BJ (cell line): ENCODE measurements around the gene PTAFR. TPM values are rescaled to one million over a fixed set of nuclear protein-coding genes. Genes with fewer than 3 reads are reported as not detected.

ENCODE experiments used
- CTCF ChIA-PET: fragments of 350-600 bp; formaldehyde crosslinking; extraction: SDS; loops from one replicate; lab custom pipeline; 2021; ENCODE audit warnings: antibody characterized with exemption, inconsistent platforms; lab: Yijun Ruan, JAX
- POLR2A ChIA-PET: fragments of 300-600 bp; sonication (Branson Sonifier 250); formaldehyde crosslinking; extraction: SDS; loops from one replicate; lab custom pipeline; 2021; ENCODE audit warnings: antibody characterized with exemption; lab: Charles Lee
- DNase-seq: peaks from one replicate; pipeline ENCODE4 v3.0.0-alpha.2; 2011; ENCODE audit warnings: low read depth
- H3K27me3 ChIP-seq: 2 replicates; pipeline ENCODE4 v1.6.0; 2011; ENCODE audit warnings: low read length; ENCODE audit not compliant: control insufficient read depth, insufficient read depth
- H3K36me3 ChIP-seq: 2 replicates; pipeline ENCODE4 v1.5.1; 2011; ENCODE audit warnings: low read length; ENCODE audit not compliant: control insufficient read depth, insufficient read depth
- H3K4me3 ChIP-seq: 2 replicates; pipeline ENCODE4 v1.5.1; 2011; ENCODE audit warnings: low read depth, mild to moderate bottlenecking, control low read depth, low read length
- polyA plus RNA-seq: library from polyadenylated mRNA; depleted of rRNA; stranded (reverse); fragments of >200 nt; gene quantifications from 2 replicates; pipeline ENCODE4 v1.2.3, GENCODE V29; 2011
- TF ChIP-seq, protein P1 (sequence below): IDR thresholded peaks from 2 replicates; pipeline ENCODE4 v1.5.1; 2011; ENCODE audit warnings: low read depth, mild to moderate bottlenecking, control low read depth, inconsistent platforms, low read length, moderate library complexity; ENCODE audit not compliant: insufficient read depth

PTAFR gene
- polyA plus RNA-seq, 1 experiment, result 0.10 TPM

DNA sequence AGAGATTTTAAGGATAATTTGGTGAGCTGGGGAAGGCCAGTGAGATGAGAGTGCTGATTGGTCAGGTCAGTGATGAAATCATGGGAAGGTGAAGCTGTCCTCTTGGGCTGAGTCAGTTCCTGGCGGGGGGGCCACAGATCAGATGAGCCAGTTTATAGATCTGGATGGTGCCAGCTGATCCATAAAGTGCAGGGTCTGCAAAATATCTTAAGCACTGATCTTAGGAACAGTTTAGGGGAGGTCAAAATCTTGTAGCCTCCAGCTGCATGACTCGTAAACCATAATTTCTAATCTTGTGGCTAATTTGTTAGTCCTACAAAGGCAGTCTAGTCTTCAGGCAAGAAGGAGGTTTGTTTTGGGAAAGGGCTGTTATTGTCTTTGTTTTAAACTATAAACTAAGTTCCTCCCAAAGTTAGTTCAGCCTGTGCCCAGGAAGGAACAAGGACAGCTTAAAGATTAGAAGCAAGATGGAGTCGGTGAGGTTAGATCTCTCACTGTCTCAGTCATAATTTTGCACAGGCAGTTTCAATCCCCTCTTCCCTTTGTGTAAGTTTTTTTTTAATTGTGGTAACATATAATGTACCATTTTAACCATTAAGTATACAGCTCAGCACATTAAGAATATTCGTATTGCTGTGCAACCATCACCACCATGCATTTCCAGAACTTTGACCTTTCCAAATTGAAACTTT lies 39.4 kb downstream of the PTAFR start:
- POLR2A ChIA-PET, result no interaction called here
- Histone ChIP-seq H3K36me3 (no peaks in the 10 kb centered on the region), H3K27me3 (no peaks in the 10 kb centered on the region), H3K4me3 (no peak overlapping the region)
- CTCF ChIA-PET, result interaction anchor here (1.1 kb wide), 1 partner anchor 22 kb away, joined by 3 read pairs; no protein-coding TSS in a partner anchor
- TF ChIP-seq, protein P1, sequence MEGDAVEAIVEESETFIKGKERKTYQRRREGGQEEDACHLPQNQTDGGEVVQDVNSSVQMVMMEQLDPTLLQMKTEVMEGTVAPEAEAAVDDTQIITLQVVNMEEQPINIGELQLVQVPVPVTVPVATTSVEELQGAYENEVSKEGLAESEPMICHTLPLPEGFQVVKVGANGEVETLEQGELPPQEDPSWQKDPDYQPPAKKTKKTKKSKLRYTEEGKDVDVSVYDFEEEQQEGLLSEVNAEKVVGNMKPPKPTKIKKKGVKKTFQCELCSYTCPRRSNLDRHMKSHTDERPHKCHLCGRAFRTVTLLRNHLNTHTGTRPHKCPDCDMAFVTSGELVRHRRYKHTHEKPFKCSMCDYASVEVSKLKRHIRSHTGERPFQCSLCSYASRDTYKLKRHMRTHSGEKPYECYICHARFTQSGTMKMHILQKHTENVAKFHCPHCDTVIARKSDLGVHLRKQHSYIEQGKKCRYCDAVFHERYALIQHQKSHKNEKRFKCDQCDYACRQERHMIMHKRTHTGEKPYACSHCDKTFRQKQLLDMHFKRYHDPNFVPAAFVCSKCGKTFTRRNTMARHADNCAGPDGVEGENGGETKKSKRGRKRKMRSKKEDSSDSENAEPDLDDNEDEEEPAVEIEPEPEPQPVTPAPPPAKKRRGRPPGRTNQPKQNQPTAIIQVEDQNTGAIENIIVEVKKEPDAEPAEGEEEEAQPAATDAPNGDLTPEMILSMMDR, result no peak
- DNase-seq, result no peak

DNA sequence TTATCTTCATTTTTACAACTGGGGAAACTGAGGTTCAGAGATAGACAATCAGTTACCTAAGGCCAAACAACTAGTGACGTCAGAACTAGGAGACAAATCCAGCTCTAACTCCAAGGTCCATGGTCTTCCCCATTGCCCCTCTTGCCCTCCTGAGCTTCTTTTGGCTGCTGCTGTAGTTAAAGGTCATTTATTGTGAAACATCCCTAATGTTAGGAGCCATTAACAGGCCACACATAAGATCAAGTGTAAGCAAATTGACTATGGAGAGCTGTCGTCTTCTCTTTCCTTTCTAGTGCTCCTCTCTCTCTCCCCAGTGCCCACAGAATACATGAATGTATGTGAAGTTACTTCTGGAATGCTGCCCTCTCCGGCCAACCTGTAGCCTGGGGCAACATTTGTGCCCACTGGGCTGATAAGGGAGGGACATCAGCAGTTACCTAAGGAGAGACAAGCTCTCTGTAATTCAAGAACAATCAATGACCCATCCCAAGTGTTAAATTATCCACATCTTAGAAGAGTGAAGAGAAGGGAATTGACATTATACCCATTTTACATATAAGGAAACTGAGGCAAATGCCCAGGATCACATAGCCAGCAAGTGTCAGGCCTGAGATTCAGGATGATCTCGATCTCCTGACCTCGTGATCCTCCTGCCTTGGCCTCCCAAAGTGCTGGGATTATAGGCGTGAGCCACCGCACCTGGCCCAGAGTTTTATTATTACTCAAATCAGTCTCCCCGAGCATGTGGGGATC lies 40.1 kb downstream of the PTAFR start:
- ChIA-PET CTCF (interaction anchor here (1.1 kb wide), 1 partner anchor 22 kb away, joined by 3 read pairs; no protein-coding TSS in a partner anchor), POLR2A (no interaction called here)
- DNase-seq, result no peak
- H3K36me3 ChIP-seq, result no peaks in the 10 kb centered on the region
- no peaks in the 10 kb centered on the region for H3K27me3 ChIP-seq
- TF ChIP-seq, protein P1, result no peak
- no peak overlapping the region for H3K4me3 ChIP-seq

DNA sequence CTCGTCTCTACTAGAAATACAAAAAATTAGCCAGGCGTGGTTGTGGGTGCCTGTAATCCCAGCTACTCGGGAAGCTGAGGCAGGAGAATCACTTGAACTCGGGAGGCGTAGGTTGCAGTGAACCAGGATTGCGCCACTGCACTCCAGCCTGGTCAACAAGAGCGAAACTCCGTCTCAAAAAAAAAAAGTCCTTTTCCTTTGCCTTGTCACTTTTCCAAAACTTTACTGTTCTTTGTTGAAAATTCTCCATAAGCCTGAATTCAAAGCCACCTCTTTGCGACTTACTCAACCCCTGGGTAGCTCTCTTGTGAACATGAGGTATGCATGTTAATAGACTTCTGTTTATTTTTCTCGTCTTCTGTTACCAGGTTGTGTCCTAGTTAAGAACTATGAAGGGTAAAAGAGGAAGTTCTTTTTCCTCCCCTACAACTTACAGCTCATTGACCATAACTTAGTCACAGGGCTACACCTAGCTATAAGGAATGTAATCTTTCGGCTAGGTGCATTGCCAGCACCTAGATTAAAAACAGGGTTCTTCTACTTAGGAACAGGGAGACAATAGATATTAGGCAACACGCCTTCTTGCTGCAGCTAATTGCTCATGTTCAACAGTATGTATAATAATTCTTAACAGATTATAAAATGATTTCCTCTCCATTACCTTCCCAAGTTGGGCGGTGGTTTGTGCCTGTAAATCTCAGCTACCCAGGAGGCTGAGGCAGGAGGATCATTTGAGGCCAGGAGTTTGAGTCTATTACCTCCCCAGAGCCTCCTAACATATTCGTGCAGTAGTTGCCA lies 40.9 kb downstream of the PTAFR start:
- ChIA-PET CTCF (no interaction called here), POLR2A (no interaction called here)
- TF ChIP-seq, protein P1, result no peak
- Histone ChIP-seq H3K36me3 (no peaks in the 10 kb centered on the region), H3K4me3 (no peak overlapping the region), H3K27me3 (no peaks in the 10 kb centered on the region)
- no peak for DNase-seq

DNA sequence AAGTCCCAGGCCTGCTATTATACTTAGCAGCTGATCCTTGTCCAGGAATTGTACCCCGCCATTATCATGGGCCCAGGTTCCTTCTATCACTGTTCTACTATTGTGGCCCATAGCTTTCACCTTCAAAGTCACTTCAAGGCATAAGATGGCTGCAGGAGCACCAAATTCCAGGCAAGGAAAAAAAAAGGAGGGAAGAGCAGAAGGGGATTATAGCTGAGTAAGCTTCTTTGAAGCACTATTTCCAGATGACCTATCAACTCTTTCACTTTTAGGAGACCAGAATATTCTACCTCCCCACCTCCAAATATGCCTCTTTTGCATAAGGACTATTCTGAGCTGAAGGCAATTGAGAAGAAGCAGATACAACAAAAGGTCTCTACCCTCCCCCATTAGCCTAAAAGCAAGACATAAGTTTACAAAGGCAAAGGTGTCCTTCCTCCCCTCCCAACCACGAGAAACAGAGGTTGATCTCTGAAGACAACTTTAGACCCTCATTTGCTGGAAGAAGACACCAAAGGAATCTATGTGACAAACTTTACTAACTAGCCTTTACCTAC lies 41.8 kb downstream of the PTAFR start:
- H3K4me3 ChIP-seq, result no peak overlapping the region
- ChIA-PET POLR2A (no interaction called here), CTCF (no interaction called here)
- no peaks in the 10 kb centered on the region for H3K27me3 ChIP-seq
- H3K36me3 ChIP-seq, result no peaks in the 10 kb centered on the region
- DNase-seq, result no peak
- TF ChIP-seq, protein P1, result no peak
